Stimulated activated CD8-positive, alpha-beta memory T cell treated with anti-CD3 and anti-CD28 coated beads, Interleukin-4, amount 100 ng/mL, for 24 hours (primary cell): Measurements from ENCODE around the gene HOXB1.

Experiments
- DNase-seq: peaks from one replicate; pipeline ENCODE4 v3.0.0-alpha.2; 2020; ENCODE audit warnings: low read depth

The HOXB1 gene

GRCh38 chr17:48567646-48568354, 37.0 kb upstream of the HOXB1 start:
- DNase-seq: no peak

- DNase-seq: no peak
These were observed 36.4 kb upstream of the HOXB1 start for GRCh38 chr17:48567209-48567608.

GRCh38 chr17:48566717-48567116, 35.9 kb upstream of the HOXB1 start:
- DNase-seq: no peak

GRCh38 chr17:48565925-48566710, 35.3 kb upstream of the HOXB1 start:
- DNase-seq: no peak

DNA sequence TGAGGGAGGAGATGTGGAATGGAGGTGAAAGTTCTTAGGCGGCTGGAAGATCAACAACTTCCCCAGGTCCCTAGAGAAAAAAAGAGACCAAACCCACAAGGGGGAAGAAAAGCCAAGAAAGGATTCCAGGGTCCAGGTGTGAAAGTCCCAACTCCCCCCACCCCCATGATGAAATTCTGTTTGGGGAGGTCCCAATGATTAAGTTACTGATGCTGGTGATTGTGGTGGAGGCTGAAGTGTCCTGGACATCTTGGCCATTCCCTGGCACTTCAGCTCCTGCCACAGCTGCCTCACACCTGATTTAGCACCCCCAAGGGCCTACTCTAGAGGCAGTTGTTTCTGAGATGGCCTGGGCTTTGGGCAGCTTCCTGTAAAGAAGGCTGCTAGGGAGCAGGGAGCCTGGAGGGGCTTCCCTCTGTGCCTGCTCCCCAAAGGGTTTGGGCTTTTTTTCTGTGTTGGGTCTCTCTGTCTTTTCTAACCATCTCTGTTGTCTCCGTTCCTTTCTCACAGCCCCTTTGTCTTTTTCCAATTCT, 34.3 kb upstream of the HOXB1 start:
- no peak for DNase-seq

- DNase-seq: no peak
These were observed 33.6 kb upstream of the HOXB1 start for GRCh38 chr17:48564188-48565021.

DNA sequence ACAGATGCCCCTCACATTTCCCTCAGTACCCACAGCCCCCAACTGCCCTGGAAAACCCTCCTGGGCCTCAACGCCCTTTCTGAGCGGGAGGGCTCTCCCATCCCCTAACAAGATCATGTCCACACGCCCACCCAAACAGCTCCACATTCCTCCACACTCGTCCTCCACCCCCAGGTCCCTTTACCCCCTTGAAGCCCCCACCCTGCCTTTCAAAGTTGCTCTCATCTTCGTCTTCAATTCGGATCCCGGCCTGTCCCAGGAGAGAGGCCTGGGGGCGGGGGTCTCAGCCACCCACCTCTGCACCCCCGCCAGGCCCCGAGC, 33.0 kb upstream of the HOXB1 start:
- no peak for DNase-seq

DNA sequence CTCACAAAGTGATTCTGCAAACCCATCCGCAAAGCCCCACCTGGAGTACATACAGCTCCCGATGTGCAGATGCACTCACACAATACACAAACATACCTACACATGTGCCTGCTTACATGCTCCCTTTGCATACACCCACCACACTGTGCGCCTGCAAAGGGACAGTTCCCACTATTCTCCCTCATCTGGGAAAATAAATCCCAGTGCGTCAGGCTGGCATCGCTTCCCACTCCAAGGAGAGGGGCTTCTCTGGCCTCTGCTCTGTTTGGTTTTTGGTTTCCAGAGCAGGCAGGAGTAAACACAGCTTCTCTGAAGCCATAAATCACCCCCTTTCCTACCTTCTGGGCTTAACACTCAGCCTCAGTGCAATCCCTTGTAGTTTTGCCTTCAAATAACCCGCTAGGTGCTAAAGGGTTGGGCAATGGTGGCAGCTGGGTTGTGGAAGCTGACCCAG, 32.6 kb upstream of the HOXB1 start:
- DNase-seq: no peak

GRCh38 chr17:48562934-48563333, 32.1 kb upstream of the HOXB1 start:
- no peak for DNase-seq

- DNase-seq: no peak
These were observed 31.3 kb upstream of the HOXB1 start for GRCh38 chr17:48561884-48562810.

DNA sequence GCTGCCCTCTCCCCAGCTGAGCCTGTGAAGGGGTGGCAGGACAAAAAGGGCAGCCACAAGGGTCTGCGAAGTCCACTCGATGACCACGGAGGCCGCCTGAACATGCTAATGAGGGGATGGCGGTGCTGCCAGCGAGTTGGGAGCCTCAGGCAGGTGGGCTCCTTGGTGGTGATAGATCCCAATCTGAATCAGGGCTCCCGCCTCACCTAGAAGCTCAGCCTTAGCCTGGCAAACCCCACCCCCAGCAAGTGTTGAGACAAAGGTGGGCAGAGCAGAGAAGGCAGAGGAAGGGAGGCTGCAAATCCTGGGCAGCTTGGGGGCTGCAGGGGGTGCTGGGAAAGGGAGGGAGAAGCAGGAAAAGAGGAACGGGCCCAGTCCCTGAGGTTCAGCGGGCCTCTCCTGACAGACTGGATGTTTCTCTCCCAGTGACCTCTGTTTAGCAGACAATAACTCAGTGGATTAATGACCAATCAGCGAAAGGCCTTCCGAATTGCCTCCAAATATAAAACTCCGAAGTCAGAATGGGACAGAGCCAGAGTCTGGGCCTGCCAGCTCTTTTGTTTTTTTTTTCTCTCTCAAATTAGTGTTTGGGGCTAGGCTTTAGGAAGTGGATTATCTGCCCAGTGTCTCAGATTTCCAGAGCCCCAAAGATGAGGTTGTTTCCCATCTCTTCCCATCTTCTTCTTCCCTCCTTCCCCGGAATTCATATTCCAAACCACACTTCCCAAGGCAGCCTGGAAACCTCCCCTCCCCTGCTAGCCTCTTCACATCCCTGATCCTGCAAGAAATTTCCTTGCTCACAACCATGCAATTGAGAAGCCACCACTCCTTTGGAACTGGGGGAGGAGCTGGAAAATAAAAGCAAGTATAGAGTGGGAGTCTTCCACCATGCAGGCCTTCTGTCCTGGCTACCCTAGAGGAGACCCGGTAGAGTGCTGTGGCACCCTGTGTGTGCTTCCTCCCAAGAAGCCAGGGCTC, 29.3 kb upstream of the HOXB1 start:
- no peak for DNase-seq

GRCh38 chr17:48559122-48559839, 28.5 kb upstream of the HOXB1 start:
- no peak for DNase-seq

GRCh38 chr17:48558831-48559121, 28.0 kb upstream of the HOXB1 start:
- no peak for DNase-seq

GRCh38 chr17:48558057-48558830, 27.4 kb upstream of the HOXB1 start:
- DNase-seq: no peak

DNA sequence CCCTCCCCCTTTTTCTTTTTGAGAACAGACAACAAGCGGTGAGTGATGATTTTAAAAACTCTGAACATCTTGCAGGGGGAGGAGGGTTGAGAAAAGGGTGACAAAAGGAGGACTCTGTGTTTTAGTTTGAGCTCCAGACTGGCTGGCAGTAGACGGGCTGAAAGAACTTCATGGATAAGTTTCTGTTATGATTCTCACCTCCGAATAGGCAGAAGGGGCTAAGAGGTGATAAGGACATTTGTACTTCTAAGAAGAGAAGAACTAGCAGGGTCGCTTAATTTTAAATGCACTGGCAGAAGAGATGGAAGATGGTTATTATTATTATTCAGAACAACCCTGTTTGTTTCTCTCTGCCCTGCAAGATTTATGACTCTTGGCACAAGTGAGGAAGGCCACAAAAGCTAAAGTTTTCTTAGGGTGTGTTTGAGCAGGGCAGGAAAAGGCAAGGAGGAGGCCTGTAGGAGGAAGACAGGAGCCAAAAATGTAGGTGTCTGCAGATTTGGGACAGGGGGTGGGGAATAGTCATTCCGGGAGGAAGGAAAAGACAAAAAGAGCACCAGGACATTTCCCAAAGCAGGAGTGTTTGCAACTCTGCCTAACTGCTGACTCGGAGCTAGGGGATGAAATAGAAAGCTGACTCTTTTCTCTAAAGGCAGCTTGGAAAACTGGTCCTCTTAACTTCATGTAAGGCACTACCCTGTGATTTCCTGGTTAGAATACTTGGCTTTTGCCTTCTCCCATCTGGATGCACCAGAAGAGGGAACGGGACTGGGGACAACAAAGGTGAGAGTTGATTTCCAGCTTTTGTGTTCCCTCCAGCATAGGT, 26.0 kb upstream of the HOXB1 start:
- no peak for DNase-seq

DNA sequence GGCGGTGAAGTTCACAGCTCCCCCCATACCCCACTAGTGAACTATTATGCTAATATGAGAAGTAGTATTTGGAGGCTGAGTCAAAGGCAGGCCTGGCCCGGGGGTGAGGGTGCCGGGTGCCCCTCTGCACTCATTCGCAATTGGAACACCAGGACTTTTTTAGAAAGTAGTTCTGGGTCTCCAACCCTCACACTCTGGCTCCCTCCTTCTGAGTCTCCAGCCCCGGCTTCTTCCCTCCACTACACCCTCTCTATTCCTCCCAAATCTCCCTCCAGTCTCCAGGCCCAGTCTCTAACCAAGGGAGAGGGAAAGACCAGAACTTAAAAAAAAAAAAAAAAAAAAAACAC, 25.4 kb upstream of the HOXB1 start:
- no peak for DNase-seq

DNA sequence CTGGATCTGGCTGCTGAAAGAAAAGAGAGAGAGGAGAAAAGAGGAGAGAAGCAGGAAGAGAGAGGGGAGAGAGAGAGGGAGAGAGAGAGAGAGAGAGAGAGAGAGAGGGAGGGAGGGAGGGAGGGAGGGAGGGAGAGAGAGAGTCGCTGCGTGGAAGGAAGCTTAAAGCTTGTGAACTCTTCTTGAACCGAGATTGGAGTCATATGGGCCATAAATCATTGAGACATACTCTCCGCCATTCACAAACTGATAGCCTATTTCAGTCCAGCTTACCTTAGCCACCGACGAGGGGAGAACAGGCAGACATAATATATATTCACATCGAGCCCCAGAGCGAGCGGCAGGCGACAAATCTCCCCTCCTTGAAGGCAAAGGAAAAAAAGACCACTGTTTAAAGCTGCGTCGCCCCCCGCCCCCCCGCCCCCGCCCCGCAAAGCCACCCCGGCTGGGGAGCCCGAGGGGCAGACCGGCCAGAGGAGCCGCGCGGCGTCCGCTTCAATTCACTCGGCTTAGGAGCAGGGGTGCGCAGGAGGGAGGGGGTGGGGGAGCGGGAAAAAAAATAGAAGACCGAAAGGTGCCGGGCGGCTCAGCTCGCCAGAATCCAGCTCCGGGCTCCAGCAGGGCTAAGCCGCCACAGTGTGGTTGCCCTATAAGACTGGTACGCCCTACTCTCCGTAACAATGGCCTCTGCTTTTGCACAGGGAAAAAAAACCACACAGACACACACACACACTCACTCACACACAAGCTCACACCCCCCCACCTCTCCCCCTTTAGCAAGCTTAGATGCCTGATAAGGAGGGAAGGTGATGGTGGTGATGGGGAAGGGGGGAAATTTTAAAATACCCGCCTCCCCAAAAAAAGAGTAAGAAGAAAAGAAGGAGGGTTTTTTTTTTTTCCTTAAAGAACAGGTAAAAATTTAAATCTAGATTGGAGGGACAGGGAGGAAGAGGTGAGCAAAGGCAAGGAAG, 24.7 kb upstream of the HOXB1 start:
- DNase-seq: no peak
